Right atrium auricular region (tissue), 2 donors: Measurements from ENCODE around the gene CUX1. TPM values are rescaled to one million over a fixed set of nuclear protein-coding genes. Genes with fewer than 3 reads are reported as not detected.

Experiments used
- DNase-seq: peaks from one replicate; pipeline ENCODE4 v3.0.0-alpha.2; 2019; ENCODE audit warnings: low spot score
- H3K27ac ChIP-seq, 2 donors: fragments of 200-600 bp; sonication (generic); 1 replicate in 1 of 2; 2 replicates in 1 of 2; pipeline ENCODE4 v1.5.1; 2016 to 2019
- H3K27me3 ChIP-seq, 2 donors: fragments of 200-600 bp; sonication (generic); one replicate each; pipeline versions ENCODE4 v1.5.1 to v1.6.0; 2017 to 2019
- H3K36me3 ChIP-seq: fragments of 200-600 bp; sonication (generic); one replicate; pipeline ENCODE4 v1.5.1; 2016
- H3K4me1 ChIP-seq, 2 donors: fragments of 200-600 bp; sonication (generic); one replicate each; pipeline versions ENCODE4 v1.5.1 to v1.6.0; 2017 to 2019
- H3K4me3 ChIP-seq, 2 donors: fragments of 200-600 bp; sonication (generic); 1 replicate in 1 of 2; 2 replicates in 1 of 2; pipeline ENCODE4 v1.5.1; 2017 to 2019; ENCODE audit warnings: mild to moderate bottlenecking in 1 of 2, moderate library complexity in 1 of 2
- H3K9me3 ChIP-seq, 2 donors: fragments of 200-600 bp; sonication (generic); one replicate each; pipeline ENCODE4 v1.5.1; 2019
- CTCF ChIP-seq, 2 donors: fragments of 200-600 bp; sonication (generic); IDR thresholded peaks; one replicate each; pipeline ENCODE4 v1.5.1; 2019; ENCODE audit warnings: antibody characterized with exemption in 2 of 2
- total RNA-seq, 2 donors: library from RNA; depleted of rRNA; stranded (reverse); fragments of >200 nt; gene quantifications; one replicate each; pipeline ENCODE4 v1.1.0, GENCODE V29; 2016

Gene CUX1
- total RNA-seq, 2 donors from 2014 or later, result 71.1 to 94.4 TPM

DNA sequence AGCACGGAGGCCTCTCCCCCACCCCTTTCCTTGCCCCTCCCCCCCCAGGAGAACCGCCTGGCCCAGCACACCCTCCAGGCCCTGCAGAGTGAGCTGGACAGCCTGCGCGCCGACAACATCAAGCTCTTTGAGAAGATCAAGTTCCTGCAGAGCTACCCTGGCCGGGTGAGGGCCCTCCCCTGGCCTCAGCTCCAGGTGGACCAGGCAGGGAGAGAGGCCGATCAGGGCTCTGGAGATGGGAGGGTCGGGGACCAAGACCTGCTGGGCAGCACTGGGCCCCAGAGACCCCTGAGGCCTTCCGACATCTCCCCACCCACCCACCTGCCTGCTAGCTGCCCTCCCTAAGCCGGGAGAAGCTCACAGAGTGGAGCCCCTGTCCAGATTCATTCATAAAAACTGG is 460.5 kb downstream of the CUX1 start:
- H3K4me1 ChIP-seq, result no peaks in the 10 kb centered on the region
- TF ChIP-seq CTCF (IDR thresholded peaks at IDR 0.05), result no peak
- no peak overlapping the region for H3K4me3 ChIP-seq
- H3K27ac ChIP-seq, result no peak overlapping the region
- H3K27me3 ChIP-seq, result no peaks in the 10 kb centered on the region
- no peak for DNase-seq
- H3K36me3 ChIP-seq, result no peaks in the 10 kb centered on the region
- H3K9me3 ChIP-seq, result no peaks in the 10 kb centered on the region

GRCh38 chr7:102279537-102280400 is 462.3 kb downstream of the CUX1 start:
- no peak overlapping the region for H3K27ac ChIP-seq
- DNase-seq, result no peak
- H3K27me3 ChIP-seq, result no peaks in the 10 kb centered on the region
- no peaks in the 10 kb centered on the region for H3K9me3 ChIP-seq
- H3K4me3 ChIP-seq, result no peak overlapping the region
- TF ChIP-seq CTCF (IDR thresholded peaks at IDR 0.05), result peak; percentile 52 to 88
- peaks cover 0 to 4% of the 10 kb centered on the region in 2 donors for H3K4me1 ChIP-seq
- H3K36me3 ChIP-seq, result no peaks in the 10 kb centered on the region

DNA sequence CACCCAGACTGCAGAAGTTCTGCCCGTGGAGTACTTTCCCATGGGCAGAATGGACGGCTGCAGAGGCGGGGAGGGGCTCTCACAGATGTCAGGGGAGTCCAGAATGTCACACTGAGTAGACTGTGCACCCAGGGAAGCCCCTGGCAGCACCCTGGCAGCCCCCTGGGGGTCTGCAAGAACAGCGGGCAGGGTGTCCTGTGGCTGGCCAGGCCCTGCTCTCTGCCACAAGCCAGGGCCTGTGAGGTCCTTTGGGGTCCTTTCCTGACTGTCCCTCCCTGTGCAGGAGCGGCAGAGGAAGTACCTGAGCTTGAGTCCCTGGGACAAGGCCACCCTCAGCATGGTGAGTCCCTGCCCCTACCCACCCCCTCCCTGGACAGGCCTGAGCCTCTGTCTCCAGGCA is 463.1 kb downstream of the CUX1 start:
- DNase-seq, result no peak
- peaks cover 0 to 11% of the 10 kb centered on the region in 2 donors for H3K4me1 ChIP-seq
- no peak for TF ChIP-seq CTCF (IDR thresholded peaks at IDR 0.05)
- H3K27ac ChIP-seq, result no peak overlapping the region
- no peak overlapping the region for H3K4me3 ChIP-seq
- H3K27me3 ChIP-seq, result no peaks in the 10 kb centered on the region
- no peaks in the 10 kb centered on the region for H3K36me3 ChIP-seq
- no peaks in the 10 kb centered on the region for H3K9me3 ChIP-seq

GRCh38 chr7:102281785-102282184 is 464.4 kb downstream of the CUX1 start:
- Histone ChIP-seq H3K36me3 (no peaks in the 10 kb centered on the region), H3K9me3 (no peaks in the 10 kb centered on the region), H3K4me1 (peaks cover 0 to 20% of the 10 kb centered on the region in 2 donors), H3K4me3 (no peak overlapping the region), H3K27ac (no peak overlapping the region), H3K27me3 (no peaks in the 10 kb centered on the region)
- no peak for DNase-seq
- TF ChIP-seq CTCF (IDR thresholded peaks at IDR 0.05), result no peak

DNA sequence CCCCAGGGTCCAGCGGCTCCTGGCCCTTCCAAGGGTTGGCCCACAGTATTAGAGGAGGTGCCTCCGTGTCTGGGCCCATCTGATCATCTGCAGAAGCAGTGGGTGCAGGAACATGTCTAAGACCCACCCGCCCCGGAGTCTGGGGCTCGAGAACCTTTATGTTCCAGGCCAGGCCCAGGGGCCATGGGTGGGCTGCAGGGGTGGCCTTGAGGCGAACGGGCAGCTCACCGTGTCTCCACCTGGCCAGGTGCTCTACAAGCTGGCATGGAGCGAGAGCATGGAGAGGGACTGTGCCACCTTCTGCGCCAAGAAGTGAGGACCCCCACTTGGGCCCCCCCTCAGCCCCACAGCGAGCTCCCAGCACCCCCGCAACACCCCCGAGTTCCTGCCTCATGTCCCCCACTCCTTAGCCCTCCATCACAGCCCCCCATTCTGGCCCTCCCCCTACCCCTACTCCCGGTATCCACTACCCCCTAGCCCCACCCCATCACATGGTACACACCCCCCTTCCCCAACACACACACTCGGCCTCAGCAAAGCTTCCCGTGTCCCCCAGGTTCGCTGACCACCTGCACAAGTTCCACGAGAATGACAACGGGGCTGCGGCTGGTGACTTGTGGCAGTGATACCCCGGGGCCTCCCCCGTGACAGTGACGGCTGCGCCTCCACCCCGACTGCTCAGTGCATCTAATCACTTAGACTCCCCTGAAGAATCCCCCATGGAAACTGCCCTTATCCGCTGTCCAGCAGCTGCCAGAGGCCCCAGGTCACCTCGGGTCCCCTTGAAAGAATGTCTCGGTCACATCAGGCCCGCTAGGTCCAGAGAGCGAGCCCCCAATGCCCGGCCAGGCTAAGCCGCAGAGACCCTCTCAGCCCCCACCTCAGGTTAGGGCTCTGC is 465.3 kb downstream of the CUX1 start:
- no peak overlapping the region for H3K4me3 ChIP-seq
- no peaks in the 10 kb centered on the region for H3K27me3 ChIP-seq
- H3K4me1 ChIP-seq, result peaks cover 0 to 29% of the 10 kb centered on the region in 2 donors
- H3K9me3 ChIP-seq, result no peaks in the 10 kb centered on the region
- no peak for DNase-seq
- no peak for TF ChIP-seq CTCF (IDR thresholded peaks at IDR 0.05)
- H3K36me3 ChIP-seq, result no peaks in the 10 kb centered on the region
- H3K27ac ChIP-seq, result no peak overlapping the region
